Mesothelial cell of epicardium (in vitro differentiated cells): ENCODE results near the gene NDUFS1. TPM values are rescaled to one million over a fixed set of nuclear protein-coding genes. Genes with fewer than 3 reads are reported as not detected.

ENCODE experiments used
- DNase-seq, 2 experiments: peaks; one replicate each; pipeline ENCODE4 v3.0.0; 2021; ENCODE audit warnings: low spot score in 2 of 2; ENCODE audit not compliant: unreplicated experiment in 2 of 2
- H3K27ac Mint-ChIP-seq: 2 replicates; pipeline ENCODE4 v1.8.0; 2021; ENCODE audit warnings: mixed read lengths
- H3K27me3 Mint-ChIP-seq: 2 replicates; pipeline ENCODE4 v1.8.0; 2021; ENCODE audit warnings: low read depth, mixed read lengths
- H3K36me3 Mint-ChIP-seq: 2 replicates; pipeline ENCODE4 v1.8.0; 2021; ENCODE audit warnings: mixed read lengths
- H3K4me1 Mint-ChIP-seq: 2 replicates; pipeline ENCODE4 v1.8.0; 2021; ENCODE audit warnings: mixed read lengths
- H3K4me3 Mint-ChIP-seq: 2 replicates; pipeline ENCODE4 v1.8.0; 2021; ENCODE audit warnings: mild to moderate bottlenecking, moderate library complexity, mixed read lengths
- H3K9me3 Mint-ChIP-seq: 2 replicates; pipeline ENCODE4 v1.8.0; 2021; ENCODE audit warnings: mixed read lengths
- CTCF ChIP-seq: fragments of 200-600 bp; sonication (generic); IDR thresholded peaks from one replicate; pipeline ENCODE4 v1.5.0; 2021; ENCODE audit warnings: antibody characterized with exemption; ENCODE audit not compliant: unreplicated experiment
- total RNA-seq: library from RNA; stranded (reverse); gene quantifications from 3 replicates; pipeline ENCODE4 v1.2.1, GENCODE V29; 2021

NDUFS1 gene
- total RNA-seq, 1 donor from 2014 or later = 62.5 TPM

- no peak for TF ChIP-seq CTCF
- Mint-ChIP-seq H3K4me1 (peaks cover 4% of the 10 kb centered on the region), H3K36me3 (no peaks in the 10 kb centered on the region), H3K27ac (no peak overlapping the region), H3K4me3 (no peak overlapping the region), H3K27me3 (no peaks in the 10 kb centered on the region), H3K9me3 (no peaks in the 10 kb centered on the region)
- DNase-seq = no peak
These were observed 42.0 kb upstream of the NDUFS1 start for GRCh38 chr2:206201075-206201848.

- Mint-ChIP-seq H3K9me3 (no peaks in the 10 kb centered on the region), H3K36me3 (no peaks in the 10 kb centered on the region), H3K4me3 (no peak overlapping the region), H3K4me1 (no peaks in the 10 kb centered on the region), H3K27ac (no peak overlapping the region), H3K27me3 (no peaks in the 10 kb centered on the region)
- no peak for TF ChIP-seq CTCF
- DNase-seq = no peak
These were observed 39.4 kb upstream of the NDUFS1 start for GRCh38 chr2:206198677-206199076.

- H3K27ac Mint-ChIP-seq = no peak overlapping the region
- DNase-seq = no peak
- H3K4me3 Mint-ChIP-seq = no peak overlapping the region
- TF ChIP-seq CTCF = no peak
- H3K36me3 Mint-ChIP-seq = no peaks in the 10 kb centered on the region
- H3K4me1 Mint-ChIP-seq = no peaks in the 10 kb centered on the region
- peaks cover 3% of the 10 kb centered on the region for H3K27me3 Mint-ChIP-seq
- H3K9me3 Mint-ChIP-seq = no peaks in the 10 kb centered on the region
These were observed 34.6 kb upstream of the NDUFS1 start for GRCh38 chr2:206193671-206194357.

- Mint-ChIP-seq H3K36me3 (no peaks in the 10 kb centered on the region), H3K27ac (no peak overlapping the region), H3K27me3 (peaks cover 3% of the 10 kb centered on the region), H3K4me1 (no peaks in the 10 kb centered on the region), H3K4me3 (no peak overlapping the region), H3K9me3 (no peaks in the 10 kb centered on the region)
- no peak for DNase-seq
- no peak for TF ChIP-seq CTCF
These were observed 32.9 kb upstream of the NDUFS1 start for GRCh38 chr2:206192157-206192556.

- DNase-seq = no peak
- no peaks in the 10 kb centered on the region for H3K9me3 Mint-ChIP-seq
- no peaks in the 10 kb centered on the region for H3K4me1 Mint-ChIP-seq
- no peak overlapping the region for H3K27ac Mint-ChIP-seq
- H3K36me3 Mint-ChIP-seq = no peaks in the 10 kb centered on the region
- H3K27me3 Mint-ChIP-seq = peaks cover 3% of the 10 kb centered on the region
- TF ChIP-seq CTCF = no peak
- no peak overlapping the region for H3K4me3 Mint-ChIP-seq
These were observed 31.4 kb upstream of the NDUFS1 start for GRCh38 chr2:206190689-206191088.
